NCI-H1092 treated with DMSO at 0.1 percent for 48 hours (cell line): Measurements from ENCODE around the gene DLG3.

Experiments
- DNase-seq: peaks from one replicate; lab custom pipeline; 2025; lab: John Stamatoyannopoulos, UW

Gene DLG3

DNA sequence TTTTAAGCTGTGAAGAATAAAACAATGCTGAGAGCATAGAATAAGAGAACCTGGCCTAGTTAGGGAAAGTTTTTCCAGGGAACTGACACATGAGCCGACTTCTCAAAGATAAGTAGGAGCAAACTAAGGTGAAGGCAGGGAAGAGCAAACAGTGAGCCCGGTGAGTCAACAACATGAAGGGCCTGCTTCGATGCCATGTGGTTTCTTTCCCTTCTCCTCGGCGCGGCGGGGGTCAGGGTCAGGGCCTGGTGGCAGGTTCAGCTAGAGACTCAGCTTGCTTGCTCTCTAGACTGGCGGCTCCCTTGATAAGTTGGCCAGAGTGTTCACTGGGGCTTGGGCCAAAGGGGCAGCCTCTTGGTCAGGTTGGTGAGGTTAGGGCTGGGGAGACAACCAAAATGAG is 81.1 kb downstream of the DLG3 start:
- peak; percentile 3 for DNase-seq

DNA sequence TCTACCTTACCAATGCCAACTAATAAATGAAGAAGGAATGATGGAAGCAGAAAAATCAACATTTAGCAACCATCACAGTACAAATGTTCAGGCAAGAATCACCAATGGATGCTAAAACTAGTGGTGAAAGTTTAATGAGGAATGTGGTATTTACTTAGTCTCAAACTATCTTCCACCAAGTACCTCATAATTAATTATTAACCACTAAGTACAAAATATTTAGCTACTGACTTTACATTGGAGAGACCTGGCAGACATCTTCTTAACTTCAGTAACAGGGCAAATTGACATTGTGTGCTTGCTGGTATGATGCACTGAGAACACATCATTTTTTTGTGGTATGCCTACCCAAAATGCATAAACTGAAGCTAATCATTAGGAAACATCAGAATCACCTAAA is 82.4 kb downstream of the DLG3 start:
- DNase-seq: no peak

DNA sequence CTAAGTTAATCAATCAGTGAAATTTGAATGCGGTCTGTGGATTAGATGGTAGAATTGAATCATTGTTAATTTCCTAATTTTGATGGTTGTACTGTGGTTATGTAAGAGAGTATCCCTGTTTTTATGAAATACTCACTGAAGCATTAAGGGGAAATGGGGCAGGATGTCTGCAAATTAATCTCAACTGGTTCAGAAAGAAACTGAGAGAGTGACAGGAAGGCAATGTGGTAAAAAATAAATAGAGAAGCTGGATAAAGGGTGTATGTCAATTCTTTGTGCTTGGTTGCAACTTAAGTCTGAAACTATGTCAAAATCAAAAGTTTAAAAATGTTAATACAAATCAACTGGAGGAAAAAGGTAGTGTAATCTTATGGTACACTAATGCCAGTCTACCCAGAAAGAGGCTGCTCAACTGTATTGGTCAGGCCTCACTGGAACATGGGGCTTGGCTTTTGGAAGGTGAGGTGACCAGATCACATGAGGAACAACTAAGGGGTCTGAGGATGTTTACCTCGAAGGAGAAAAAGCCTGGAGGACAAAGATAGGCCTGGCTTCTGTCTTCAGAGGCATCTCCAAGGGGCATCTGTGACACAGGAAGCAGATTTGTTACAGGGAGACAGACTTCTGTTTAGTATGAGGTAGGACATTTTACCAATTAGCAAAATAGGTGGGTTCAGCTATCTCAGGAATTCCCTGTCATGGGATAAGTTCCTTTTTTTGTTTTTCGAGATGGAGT is 83.1 kb downstream of the DLG3 start:
- DNase-seq: no peak

DNA sequence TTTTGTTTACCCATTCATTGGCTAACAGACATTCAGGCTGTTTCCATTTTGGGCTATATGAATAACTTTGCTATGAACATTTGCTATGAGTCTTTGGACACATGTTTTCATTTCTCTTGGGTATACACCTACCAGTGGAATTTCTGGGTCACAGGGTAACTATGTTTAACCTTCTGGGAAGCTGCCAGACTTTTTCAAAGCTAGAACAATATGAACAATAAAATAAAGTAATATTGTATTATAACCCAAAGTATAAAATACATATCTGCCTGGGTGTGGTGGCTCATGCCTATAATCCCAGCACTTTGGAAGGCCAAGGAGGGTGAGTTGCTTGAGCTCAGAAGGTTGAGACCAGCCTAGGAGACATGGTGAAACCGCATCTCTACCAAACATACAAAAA is 90.6 kb downstream of the DLG3 start:
- DNase-seq: no peak

DNA sequence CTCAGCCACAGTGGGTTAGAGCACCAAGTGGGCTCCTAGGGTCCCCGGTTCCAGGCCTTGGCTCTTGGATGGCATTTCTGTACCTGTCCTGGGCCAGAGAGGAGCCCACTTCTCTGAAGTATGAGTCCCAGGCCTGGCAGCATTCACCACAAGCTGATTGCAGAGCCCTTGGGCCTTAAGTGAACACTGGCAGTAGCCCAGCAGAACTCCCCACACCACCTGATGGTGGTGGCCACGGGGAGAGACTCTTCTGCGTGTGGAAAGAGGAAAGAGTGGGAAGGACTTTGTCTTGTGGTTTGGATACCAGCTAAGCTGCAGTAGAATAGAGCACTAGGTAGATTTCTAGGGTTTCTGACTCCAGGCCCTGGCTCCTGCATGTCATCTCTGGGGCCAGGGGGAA is 104.8 kb downstream of the DLG3 start:
- no peak for DNase-seq

DNA sequence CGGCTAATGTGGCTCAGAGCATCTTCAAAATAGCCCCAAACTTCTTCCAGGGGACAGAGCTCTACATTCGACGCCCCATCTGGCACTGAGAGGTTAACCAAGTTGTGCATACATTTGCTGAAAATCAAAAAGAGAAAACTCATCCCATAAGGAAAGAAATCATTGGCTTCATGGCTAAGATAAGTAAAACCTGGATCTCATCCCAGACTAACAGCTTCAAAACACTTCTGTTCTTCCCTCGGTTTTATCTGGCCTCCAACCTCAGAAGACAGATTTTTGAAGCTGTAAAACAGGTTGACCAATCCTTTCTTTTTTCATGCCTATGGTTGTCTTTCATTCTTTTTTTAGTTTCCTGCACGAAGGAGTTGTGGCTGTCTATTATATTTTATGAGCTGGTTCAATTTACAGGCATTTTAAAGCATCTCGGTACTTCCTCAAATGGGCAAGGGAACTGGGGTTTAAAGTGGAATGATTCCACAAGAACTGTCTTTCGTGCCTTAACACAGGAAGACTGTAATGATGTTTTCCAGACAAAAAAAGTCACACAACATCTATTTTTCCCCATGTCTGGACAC is 107.6 kb downstream of the DLG3 start:
- no peak for DNase-seq

DNA sequence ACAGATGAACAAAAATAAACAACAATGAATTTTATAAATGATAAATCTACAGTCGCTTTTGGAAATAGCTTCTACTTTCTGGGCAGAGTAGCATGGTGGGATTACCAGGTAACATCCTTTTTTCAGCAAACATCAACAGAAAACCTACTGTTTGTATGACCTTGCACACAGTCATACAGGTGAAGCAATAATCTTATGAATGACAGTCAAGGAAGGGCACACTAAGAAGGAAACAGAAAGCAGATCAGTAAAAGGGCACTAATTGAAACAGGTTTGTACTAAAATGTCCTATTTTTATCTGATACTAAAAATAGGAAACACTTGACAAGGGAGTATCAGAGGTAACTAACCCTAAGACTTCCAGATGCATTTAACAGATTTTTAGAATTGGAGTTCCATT is 108.9 kb downstream of the DLG3 start:
- DNase-seq: no peak

DNA sequence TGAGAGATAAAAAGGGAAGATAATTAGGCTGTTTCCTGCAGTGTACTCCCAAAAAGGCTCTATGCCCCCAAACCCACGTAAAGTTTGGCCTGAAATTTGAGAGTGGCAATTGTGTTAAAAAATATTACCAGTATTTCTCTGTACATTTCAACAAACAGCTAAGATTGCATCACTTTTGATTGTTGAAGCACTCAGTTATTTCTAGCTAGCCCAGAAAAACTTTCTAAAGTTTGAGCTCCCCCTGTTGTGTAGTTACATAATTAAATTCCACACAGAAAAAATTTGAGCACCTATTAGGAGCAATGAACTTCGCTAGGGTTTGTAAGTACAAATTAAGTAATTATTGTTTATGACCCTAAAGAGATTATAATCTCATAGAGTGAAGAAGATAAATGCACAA is 109.4 kb downstream of the DLG3 start:
- no peak for DNase-seq

DNA sequence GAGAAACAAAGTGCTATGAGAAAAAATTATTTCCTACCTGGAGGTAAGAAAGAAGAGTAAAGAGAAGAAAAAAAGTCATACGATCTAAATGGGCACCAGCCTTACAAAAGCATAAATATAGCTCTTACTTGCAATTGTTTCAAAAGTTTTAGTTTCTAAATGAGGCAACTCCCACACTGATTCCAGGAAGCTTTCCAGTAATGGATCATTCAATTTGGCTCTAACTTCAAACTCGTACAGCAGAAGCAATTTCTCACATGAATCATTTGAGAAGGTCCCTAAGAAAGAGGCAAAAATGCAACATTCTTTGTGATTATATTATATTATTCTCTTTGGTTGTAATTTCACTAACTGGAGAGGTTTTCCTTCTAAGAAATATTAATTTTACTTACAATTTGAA is 109.9 kb downstream of the DLG3 start:
- DNase-seq: no peak

DNA sequence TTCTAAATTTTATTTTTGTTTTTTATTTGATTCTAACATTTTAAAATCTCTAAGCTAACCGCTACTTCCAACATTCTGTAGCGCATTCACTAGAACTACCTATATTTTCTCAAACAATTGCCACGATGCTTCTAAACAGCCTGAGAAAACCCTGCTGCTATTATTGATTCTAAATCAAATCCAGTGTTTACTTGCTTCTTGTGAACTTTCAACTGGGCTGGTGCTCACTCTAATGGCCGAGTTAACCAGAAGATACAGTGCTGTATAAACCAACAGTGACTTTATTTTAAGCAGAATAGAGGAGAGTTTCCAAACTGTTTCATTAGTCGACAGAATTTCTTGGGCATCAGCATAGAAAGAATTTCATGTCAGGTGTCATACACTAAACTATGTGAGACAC is 110.3 kb downstream of the DLG3 start:
- no peak for DNase-seq
